Measurements from ENCODE around the gene POT1. TPM values are rescaled to one million over a fixed set of nuclear protein-coding genes. Genes with fewer than 3 reads are reported as not detected.

Gene POT1
- total RNA-seq, 4 donors from 2014 or later = 5.1 to 20.3 (median 10.4) TPM

GRCh38 chr7:124919841-124920240 is 9.8 kb downstream of the POT1 start:
- Histone ChIP-seq H3K4me1 (peaks cover 0 to 6% of the 10 kb centered on the region in 2 donors), H3K9me3 (no peaks in the 10 kb centered on the region), H3K27ac (no peak overlapping the region), H3K36me3 (no peaks in the 10 kb centered on the region), H3K4me3 (no peak overlapping the region), H3K27me3 (no peaks in the 10 kb centered on the region)
- DNase-seq (no peak), ATAC-seq (no peak)
- no peak for TF ChIP-seq POLR2A (IDR thresholded peaks at IDR 0.05)
- no peak for TF ChIP-seq CTCF (IDR thresholded peaks at IDR 0.05 in 4 of 5, conservative IDR thresholded peaks at IDR 0.05 in 1 of 5)
- in situ Hi-C loops (cut with MboI; ENCODE audit: low sequenced_read_pairs in 4 of 4) (no loop called here), intact Hi-C loops (cut with DNase I; ENCODE audit: low total_unique reads) (loop anchor here (10.0 kb wide), 1 partner anchor 1365 kb away; the partner anchor contains the start of gene NDUFA5)

GRCh38 chr7:124918662-124919061 is 11.0 kb downstream of the POT1 start:
- no peaks in the 10 kb centered on the region for H3K36me3 ChIP-seq
- TF ChIP-seq POLR2A (IDR thresholded peaks at IDR 0.05) (no peak), CTCF (IDR thresholded peaks at IDR 0.05 in 4 of 5, conservative IDR thresholded peaks at IDR 0.05 in 1 of 5) (no peak)
- no peaks in the 10 kb centered on the region for H3K27me3 ChIP-seq
- no peak overlapping the region for H3K4me3 ChIP-seq
- no peaks in the 10 kb centered on the region for H3K4me1 ChIP-seq
- H3K27ac ChIP-seq = no peak overlapping the region
- DNase-seq = no peak
- H3K9me3 ChIP-seq = no peaks in the 10 kb centered on the region
- intact Hi-C loops (cut with DNase I; ENCODE audit: low total_unique reads) = no loop called here
- ATAC-seq = no peak
- in situ Hi-C loops (cut with MboI; ENCODE audit: low sequenced_read_pairs in 4 of 4) = no loop called here

- Histone ChIP-seq H3K9me3 (no peaks in the 10 kb centered on the region), H3K4me1 (no peaks in the 10 kb centered on the region), H3K27ac (no peak overlapping the region), H3K36me3 (no peaks in the 10 kb centered on the region), H3K27me3 (no peaks in the 10 kb centered on the region), H3K4me3 (no peak overlapping the region)
- in situ Hi-C loops (cut with MboI; ENCODE audit: low sequenced_read_pairs in 4 of 4) = no loop called here
- no peak for DNase-seq
- intact Hi-C loops (cut with DNase I; ENCODE audit: low total_unique reads) = no loop called here
- TF ChIP-seq CTCF (IDR thresholded peaks at IDR 0.05 in 4 of 5, conservative IDR thresholded peaks at IDR 0.05 in 1 of 5) = no peak
- no peak for TF ChIP-seq POLR2A (IDR thresholded peaks at IDR 0.05)
- ATAC-seq = no peak
Measured at GRCh38 chr7:124915242-124915641, 14.4 kb downstream of the POT1 start.

GRCh38 chr7:124914298-124914697 is 15.3 kb downstream of the POT1 start:
- no peak for DNase-seq
- ATAC-seq = no peak

More at GRCh38 chr7:124914298-124914697, 15.3 kb downstream of the POT1 start:
- no peaks in the 10 kb centered on the region for H3K36me3 ChIP-seq
- H3K9me3 ChIP-seq = no peaks in the 10 kb centered on the region
- intact Hi-C loops (cut with DNase I; ENCODE audit: low total_unique reads) = no loop called here
- no peak overlapping the region for H3K4me3 ChIP-seq
- no peak overlapping the region for H3K27ac ChIP-seq
- TF ChIP-seq POLR2A (IDR thresholded peaks at IDR 0.05) (no peak), CTCF (IDR thresholded peaks at IDR 0.05 in 4 of 5, conservative IDR thresholded peaks at IDR 0.05 in 1 of 5) (no peak)
- in situ Hi-C loops (cut with MboI; ENCODE audit: low sequenced_read_pairs in 4 of 4) = no loop called here
- no peaks in the 10 kb centered on the region for H3K27me3 ChIP-seq
- no peaks in the 10 kb centered on the region for H3K4me1 ChIP-seq

Measured in gastrocnemius medialis (tissue), 4 donors.